ENCODE data around the gene GRAMD4.

DNA sequence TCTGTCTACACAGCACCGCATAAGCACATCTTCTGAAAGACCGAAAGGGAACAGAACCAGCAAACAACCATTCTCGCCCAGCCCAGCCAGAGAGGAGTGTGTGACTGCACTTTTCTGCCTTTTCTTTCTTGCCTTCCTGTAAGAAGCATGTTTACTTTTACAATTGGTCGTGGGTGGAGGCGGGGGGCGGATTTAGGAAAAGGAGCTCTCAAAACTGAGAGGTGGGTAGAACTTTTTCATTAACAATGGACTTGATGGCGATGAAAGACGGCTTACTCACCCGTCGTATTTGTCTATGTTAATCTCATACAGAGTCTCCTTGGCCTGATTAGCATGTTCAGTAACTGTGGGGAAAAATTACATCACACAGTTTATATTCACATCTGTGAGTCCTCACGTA lies 90.6 kb downstream of the GRAMD4 start:
- TF ChIP-seq, protein P1, sequence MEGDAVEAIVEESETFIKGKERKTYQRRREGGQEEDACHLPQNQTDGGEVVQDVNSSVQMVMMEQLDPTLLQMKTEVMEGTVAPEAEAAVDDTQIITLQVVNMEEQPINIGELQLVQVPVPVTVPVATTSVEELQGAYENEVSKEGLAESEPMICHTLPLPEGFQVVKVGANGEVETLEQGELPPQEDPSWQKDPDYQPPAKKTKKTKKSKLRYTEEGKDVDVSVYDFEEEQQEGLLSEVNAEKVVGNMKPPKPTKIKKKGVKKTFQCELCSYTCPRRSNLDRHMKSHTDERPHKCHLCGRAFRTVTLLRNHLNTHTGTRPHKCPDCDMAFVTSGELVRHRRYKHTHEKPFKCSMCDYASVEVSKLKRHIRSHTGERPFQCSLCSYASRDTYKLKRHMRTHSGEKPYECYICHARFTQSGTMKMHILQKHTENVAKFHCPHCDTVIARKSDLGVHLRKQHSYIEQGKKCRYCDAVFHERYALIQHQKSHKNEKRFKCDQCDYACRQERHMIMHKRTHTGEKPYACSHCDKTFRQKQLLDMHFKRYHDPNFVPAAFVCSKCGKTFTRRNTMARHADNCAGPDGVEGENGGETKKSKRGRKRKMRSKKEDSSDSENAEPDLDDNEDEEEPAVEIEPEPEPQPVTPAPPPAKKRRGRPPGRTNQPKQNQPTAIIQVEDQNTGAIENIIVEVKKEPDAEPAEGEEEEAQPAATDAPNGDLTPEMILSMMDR (IDR thresholded peaks at IDR 0.05; ENCODE audit: low read length): no peak
- TF ChIP-seq EZH2 (IDR thresholded peaks at IDR 0.05; ENCODE audit: borderline replicate concordance, low read length): no peak

Data from OCI-LY1 (cell line).